CD4-positive, alpha-beta T cell treated with Interferon alpha-2 for 1 hour (primary cell): ENCODE measurements around the gene FAM72C.
"Not testable (repeated sequence)": the region's sequence is repeated elsewhere in the genome, so short reads cannot be mapped to it uniquely, and the experiment has no call there.

Source experiments
- DNase-seq, 2 donors: peaks; one replicate each; pipeline ENCODE4 v3.0.0-alpha.2; 2020 to 2022

Gene FAM72C

DNA sequence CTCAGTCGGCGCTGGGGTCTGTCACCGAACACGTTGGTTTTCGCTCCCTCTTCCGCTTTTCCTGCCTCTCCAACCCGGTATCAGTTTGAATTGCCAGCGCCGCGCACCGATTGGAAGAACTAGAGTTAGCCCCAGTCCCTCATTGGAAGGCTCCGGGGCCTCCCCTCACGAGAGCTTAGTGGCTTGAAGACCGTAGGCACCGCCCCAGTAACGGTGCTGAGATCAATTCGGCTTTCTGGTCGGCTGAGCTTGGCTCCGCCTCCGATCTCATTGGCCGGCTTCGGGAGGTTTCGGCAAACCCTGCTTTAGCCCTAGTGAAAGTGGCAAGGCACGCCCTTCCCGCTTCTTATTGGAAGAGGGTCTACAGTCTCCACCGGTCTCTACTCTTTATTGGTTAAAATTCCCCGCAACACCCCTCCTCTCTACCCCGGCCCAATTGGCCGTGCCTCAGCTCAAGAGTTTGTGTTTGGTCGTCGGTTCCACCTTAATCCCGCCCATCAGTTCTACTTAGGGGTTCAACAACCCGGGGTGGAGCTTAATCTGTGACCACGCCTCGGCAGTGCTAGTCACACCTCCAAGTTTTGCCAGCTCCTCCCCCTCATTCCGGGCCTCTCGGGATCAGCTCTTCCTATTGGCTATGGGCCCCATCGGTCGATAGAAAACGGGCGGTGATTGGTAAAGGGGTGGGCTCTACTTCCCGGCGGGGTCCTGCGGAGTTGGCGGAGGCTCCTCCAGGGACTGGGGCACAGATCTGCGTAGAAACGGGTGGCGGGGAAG, at the start of gene FAM72C:
TSS of gene FAM72C (minus strand) at position 63 of the 777 bp plus-strand sequence. CDS start 845 bp downstream, outside the sequence.
- not testable (repeated sequence) for DNase-seq

- not testable (repeated sequence) for DNase-seq
Observed at GRCh38 chr1:144020001-144020738, 48.4 kb upstream of the FAM72C start.

- not testable (repeated sequence) for DNase-seq
Observed at GRCh38 chr1:144019101-144019500, 47.3 kb upstream of the FAM72C start.

DNA sequence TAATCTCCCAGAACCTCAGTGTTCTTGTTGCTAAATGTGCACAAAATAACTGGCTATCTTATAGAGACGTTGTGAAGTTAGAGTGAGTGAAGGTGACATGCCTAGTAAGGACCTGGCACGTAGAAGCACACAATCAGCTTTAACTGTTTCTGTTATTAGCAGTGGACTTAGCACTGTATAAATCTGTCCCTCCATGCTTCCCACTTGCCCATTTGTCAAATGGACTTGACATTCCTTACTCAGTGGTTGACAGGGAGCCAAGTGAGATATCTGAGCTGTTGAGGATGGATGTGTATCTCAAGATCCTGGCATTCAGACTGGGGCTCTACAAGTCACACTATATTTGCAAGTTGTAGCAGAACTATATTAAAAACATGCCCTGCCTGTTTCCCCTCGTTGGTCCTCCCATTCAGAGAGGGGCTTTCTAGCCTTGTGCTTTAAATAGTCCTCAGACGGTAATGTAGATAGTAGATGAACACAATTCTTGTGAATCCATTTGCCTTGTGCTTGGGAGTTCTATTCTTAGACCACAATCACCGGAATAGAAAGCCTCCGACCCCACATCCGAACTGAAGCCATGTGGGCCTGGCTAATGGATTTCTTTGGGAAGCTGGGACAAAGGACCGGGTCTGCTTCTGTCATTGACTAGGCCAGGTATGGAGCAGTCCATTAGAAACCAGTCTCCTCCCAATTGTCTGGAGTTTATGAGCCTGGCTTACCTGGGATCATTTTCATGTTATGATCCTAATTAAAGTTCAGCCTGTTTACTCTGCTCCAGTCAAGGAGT, 43.6 kb upstream of the FAM72C start:
- DNase-seq: not testable (repeated sequence)

DNA sequence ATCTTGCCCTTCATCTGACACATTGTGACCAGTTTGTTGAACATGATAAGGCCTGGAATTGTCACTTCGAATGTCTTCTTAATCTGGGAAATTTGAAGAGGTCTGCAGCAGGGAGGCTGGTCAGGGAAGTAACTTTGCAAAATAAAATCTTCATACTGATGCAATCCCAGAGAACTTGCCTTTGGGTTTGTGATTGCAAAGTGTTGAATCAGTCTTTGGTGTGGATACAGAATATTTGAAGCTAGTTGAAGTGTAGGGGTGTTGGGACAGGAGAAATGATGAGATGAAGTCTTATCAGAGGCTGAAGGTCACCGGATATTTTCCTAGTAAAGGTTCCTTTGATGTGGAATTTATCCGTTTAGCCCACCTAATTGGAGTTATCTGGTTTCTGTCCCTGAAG, 42.7 kb upstream of the FAM72C start:
- DNase-seq: not testable (repeated sequence)

DNA sequence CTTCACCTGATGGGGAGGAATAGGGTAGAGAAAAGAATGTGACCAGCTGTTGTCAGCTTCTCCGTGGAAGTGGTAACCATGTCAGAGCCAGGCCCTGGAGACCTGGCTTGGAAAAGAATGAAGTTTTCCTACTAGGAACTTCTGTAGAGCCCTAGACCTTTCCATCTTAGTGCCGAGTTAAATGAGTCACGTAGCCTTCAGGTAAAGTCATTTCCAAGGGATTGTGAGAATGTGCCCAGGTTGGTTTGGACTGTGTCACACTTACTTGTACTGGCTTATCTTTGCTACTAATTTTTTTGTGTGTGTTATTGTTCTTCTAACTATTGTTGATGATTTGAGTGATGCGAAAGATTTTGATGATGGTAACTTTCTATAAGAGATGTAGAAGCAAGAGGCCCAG, 42.3 kb upstream of the FAM72C start:
- not testable (repeated sequence) for DNase-seq

DNA sequence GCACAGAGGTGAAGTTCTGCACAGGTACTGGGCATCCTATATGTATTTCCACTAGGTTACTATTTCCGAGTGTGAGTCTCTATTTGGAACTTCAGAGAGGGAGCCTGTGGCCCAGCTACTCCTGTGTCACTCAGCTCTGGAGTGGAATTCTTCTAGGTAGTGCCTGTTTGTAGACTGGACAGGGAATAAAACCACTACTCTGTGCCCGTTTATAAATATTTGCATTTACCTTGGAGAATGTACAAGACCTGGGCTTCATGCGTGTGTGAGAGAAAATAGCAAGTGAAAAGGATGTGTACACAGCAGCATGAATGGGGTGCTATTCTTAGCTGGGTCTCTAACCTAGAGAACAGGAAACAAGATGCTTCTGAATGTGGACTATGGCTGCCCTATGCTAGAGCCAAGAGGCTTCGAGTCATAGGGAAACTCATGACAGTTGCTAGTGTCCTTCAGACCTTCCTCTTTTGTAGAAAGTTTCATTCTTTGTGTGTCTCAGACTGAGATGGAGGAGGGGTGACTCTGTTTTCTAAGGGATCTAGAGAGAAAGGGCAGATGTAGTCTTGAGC, 40.5 kb upstream of the FAM72C start:
- not testable (repeated sequence) for DNase-seq

DNA sequence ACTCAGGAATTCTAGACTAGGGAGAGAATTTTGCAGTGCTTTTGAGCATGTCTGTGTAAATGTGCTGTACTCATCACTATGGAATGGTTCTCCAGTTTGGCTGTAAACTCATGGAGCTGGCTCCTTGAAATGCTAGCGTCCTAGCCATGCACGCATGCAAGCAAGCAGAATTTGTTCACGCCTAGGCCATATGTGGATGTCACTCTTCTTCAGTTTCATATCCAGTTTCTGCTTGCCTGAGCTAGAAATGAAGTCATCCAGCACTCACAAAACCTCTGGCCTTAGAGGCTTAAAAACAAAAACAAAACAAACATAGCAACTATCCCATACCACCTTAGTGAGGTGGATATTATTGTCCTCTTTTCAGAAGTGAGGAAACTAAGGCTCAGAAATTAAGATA, 37.6 kb upstream of the FAM72C start:
- DNase-seq: not testable (repeated sequence)

- not testable (repeated sequence) for DNase-seq
Observed at GRCh38 chr1:144004259-144004658, 32.5 kb upstream of the FAM72C start.

DNA sequence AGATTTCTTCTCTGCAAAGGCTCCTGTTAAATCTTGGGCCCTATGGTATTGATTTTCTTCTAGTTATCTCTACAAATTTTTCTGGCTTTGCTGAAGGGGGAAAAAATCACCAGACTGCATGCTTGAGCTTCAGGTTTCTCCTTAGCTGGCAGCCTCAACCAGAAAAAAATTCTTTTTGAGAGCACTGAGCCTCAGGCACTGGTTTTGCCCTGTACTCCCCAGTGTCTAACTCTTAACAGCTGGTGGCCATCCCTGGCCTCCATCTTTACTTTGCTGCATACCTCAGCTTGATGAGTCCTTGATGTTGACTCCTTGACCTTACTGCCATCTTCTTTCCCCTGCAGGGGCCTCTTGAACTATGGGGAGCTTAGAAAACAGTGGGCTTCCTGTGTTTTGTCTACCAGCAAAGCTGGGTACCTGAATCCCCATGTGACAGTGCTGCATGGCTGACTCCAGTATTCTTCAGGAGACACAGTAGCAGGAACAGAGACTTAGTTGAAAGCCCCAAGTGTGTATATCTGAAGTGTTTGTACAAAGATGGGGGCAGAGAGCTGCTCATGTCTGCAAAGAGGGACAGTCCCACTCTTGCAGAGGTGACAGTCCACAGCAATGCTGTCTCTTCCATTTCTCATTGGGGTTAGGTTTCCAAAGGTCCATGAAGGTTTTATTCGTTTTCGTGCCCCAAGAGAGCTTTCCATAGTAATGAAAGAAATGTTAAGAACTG, 31.7 kb upstream of the FAM72C start:
- not testable (repeated sequence) for DNase-seq

DNA sequence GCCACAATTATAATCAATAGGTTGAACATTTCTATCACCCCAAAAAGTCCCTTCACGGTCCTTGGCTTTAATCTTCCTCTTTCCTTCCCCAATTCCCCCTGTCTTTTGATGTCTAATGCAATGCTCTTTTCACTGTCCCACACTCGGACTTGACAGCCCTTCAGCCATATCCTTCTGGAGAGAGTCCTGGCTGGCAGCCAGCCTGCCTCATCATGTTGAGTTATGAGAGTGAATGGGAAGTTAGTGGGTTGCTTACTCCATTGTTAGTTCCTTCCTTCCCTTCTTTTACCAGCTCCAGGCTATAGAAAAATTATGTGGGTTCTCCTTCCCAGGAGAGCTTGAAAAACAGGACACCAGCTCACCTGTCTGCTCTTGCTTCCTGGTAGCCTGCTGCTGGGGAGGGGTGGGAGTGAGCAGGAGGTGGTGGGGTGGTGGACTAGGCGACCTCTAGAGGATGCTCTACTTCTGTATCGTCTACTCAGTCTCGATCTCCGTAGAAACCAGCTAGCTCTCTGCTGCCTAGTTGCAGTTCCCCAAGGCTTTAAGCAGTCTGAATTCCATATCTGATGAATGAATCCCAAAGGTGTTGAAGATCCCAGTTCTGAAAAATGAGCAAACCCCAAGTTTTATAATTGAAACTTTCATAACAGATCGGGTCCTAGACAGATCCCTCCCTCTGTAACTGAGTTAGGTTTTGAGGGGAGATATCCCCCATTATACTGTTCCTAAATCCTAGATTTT, 30.5 kb upstream of the FAM72C start:
- not testable (repeated sequence) for DNase-seq

DNA sequence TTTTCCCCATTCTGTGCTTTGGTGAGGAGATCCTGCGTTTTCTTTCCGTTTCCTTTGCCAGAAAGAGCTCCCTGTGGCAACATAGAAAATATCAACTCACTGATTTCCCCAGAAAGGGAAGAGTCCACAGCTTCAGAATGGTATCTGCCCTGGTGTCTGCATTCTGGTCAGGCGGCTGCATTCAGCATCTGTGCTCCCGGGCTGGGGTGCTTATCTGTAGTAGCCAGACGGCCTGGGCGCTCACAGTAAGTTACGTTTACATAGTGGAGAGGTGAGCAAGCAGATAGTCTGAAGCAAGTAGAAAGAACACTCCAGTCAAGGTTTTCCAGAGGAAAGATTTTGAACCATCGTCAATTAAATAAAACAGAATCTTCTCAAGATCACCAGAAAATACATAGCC, 29.3 kb upstream of the FAM72C start:
- DNase-seq: not testable (repeated sequence)

DNA sequence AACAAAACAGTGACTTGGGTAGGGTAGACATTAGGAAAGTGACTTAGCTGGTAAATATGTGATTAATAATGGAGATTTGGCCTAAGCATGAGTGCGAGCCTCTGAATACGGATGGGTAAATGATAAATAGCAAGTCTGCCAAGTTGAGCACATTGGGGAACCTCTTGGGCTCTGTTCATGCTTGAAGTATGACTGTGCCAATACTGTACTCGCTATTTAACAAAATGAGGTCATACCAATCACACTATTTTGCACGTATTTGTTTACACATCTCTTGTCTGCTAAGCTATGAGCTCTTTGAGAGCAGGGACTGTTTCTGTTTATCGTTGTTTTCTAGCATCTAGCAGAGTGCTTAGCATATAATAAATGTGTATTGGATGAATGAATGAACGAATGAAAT, 24.2 kb upstream of the FAM72C start:
- DNase-seq: not testable (repeated sequence)

GRCh38 chr1:143993301-143993907, 21.6 kb upstream of the FAM72C start:
- not testable (repeated sequence) for DNase-seq

GRCh38 chr1:143990699-143991098, 18.9 kb upstream of the FAM72C start:
- DNase-seq: not testable (repeated sequence)

GRCh38 chr1:143989719-143990118, 17.9 kb upstream of the FAM72C start:
- DNase-seq: not testable (repeated sequence)

GRCh38 chr1:143989427-143989712, 17.6 kb upstream of the FAM72C start:
- not testable (repeated sequence) for DNase-seq

DNA sequence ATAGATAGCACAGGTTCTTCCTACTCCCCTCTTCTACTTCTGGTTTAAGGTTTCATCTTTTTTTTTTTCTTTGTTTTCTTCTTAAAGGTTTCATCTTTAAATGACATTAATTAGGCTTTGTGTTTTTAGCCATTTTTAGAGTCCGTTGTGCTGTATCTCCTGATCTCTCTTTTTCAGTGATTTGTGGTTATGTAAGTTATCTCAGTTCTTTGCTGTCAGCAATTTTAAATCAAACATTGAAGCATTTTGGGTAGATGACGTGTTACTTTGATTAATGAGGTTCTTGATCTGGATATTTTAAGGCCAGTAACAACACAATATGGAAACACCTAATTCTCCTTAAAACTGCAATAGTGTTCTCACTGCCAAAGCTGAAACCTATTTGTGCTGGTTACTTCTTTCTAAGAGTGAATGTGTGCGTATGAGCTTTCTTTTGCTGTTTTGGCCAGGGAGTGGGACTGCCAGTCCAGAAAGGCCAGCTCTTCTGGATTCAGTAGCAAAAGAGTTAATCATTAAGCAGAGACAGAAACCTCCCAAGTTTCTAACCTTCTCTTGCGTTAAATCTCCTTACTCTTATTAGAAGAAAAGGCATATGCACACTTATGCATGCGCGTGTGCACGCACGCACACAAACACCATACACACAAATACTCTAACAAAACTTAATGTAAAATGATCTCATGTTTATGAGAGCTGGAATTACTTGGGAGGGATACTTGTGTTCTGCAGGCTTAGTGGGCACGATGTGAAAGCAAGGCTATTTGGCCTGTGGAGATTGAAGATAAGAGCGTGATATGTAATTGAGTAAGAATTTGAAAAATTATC, 17.0 kb upstream of the FAM72C start:
- DNase-seq: not testable (repeated sequence)

DNA sequence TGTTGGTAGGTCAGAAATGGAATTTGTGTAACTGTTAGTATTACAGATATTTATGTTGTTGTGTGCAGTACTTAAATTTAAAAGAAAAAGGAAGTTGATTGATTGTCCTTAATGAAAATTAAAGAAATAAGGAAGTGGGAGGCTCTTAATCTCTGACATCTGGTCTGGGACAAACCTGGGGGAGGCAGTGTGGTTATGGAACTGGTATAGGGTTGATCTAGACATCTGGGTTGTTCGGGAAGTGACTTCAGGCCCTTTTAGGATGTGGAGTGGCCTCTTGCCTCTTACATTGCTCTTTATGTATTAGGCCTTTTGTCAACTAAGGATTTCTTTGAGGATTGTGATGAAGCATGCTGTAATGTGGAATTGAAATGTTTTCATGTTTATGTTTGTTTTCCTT, 16.1 kb upstream of the FAM72C start:
- not testable (repeated sequence) for DNase-seq
